ENCODE data around the gene CPT2. TPM values are rescaled to one million over a fixed set of nuclear protein-coding genes. Genes with fewer than 3 reads are reported as not detected.
A peak's percentile ranks its signal among the peaks of the same experiment; 100 is the strongest.

Gene CPT2
- total and polyA plus RNA-seq, 9 of the 15 experiments (the other 6 are each of a cell fraction or from before 2014, with no cell fraction given): 7.6 to 25.1 (median 16.8) TPM

GRCh38 chr1:53250325-53250724 is 53.7 kb downstream of the CPT2 start:
- Histone ChIP-seq H3K4me3 (no peak overlapping the region), H3K9me1 (ENCODE audit: control insufficient read depth, insufficient read depth, low read length) (peaks cover 4% of the 10 kb centered on the region), H3K4me2 (ENCODE audit: insufficient read depth, low read length) (no peak overlapping the region), H3K4me1 (replicated peaks in 1 of 2; ENCODE audit: control insufficient read depth in 2 of 2, insufficient read depth in 2 of 2, low read length in 2 of 2) (peaks cover 0 to 6% of the 10 kb centered on the region in 2 experiments; a peak in 2 of 5 replicates), H3K27ac (ENCODE audit: extremely low read depth, low read depth, low read length) (no peak overlapping the region), H2AFZ (ENCODE audit: low read depth, low read length) (no peak overlapping the region), H3K79me2 (ENCODE audit: control insufficient read depth, insufficient read depth, low read length) (no peaks in the 10 kb centered on the region), H4K20me1 (replicated peaks; ENCODE audit: control insufficient read depth, insufficient read depth, low read length) (peaks cover 7% of the 10 kb centered on the region; the same call in 1 of the 2 replicates), H3K9me3 (replicated peaks; ENCODE audit: control insufficient read depth, insufficient read depth, low read depth, low read length) (no peaks in the 10 kb centered on the region), H3K27me3 (ENCODE audit: control insufficient read depth in 2 of 2, insufficient read depth in 2 of 2, low read length in 2 of 2) (no peaks in the 10 kb centered on the region), H3K36me3 (ENCODE audit: control insufficient read depth, insufficient read depth, low read length) (peaks cover 92% of the 10 kb centered on the region), H3K9ac (ENCODE audit: insufficient read depth in 1 of 2, low read depth in 2 of 2, low read length in 2 of 2) (no peak overlapping the region)
- POLR2A ChIA-PET: interaction anchor here (0.7 to 1.6 kb wide), 2 partner anchors 12 to 1214 kb away, joined by 3 read pairs; no protein-coding TSS in a partner anchor
- no peak for DNase-seq (ENCODE audit: extremely low read depth in 1 of 4, low spot score in 3 of 4)
- WGBS (ENCODE audit: insufficient coverage, low coverage, missing lambda C conversion rate): 74% methylated on average over 3 of the region's 4 CpGs
- no TSS peak for BruUV-seq (replicated peaks)
- CTCF ChIA-PET (ENCODE audit: low intra/inter-chr PET ratio): no interaction called here
- TF ChIP-seq OTX1 (CRISPR knock-in tag; IDR thresholded peaks at IDR 0.05) (0 out of 2 replicates have a peak, but pooled peaks have one; percentile 51), HEY1 (CRISPR knock-in tag; IDR thresholded peaks at IDR 0.05; ENCODE audit: borderline replicate concordance) (no peak), THRB (CRISPR knock-in tag; conservative IDR thresholded peaks at IDR 0.05) (peak; percentile 83; the same call in 1 of the 2 replicates), ZBTB26 (CRISPR knock-in tag; IDR thresholded peaks at IDR 0.05) (0 out of 2 replicates have a peak, but pooled peaks have one; percentile 51), ELF4 (CRISPR knock-in tag; IDR thresholded peaks at IDR 0.05) (0 out of 2 replicates have a peak, but pooled peaks have one; percentile 54), RBM14 (IDR thresholded peaks at IDR 0.05; ENCODE audit: borderline replicate concordance, insufficient read depth, low read depth, low read length) (no peak), RBM25 (IDR thresholded peaks at IDR 0.05; ENCODE audit: low read depth, low read length, severe bottlenecking) (peak; percentile 47), SUPT5H (IDR thresholded peaks at IDR 0.05) (0 out of 2 replicates have a peak, but pooled peaks have one; percentile 32), RBM17 (IDR thresholded peaks at IDR 0.05; ENCODE audit: borderline replicate concordance, low read depth, low read length) (no peak)
- intact Hi-C loops (cut with micrococcal nuclease) (no loop called here), in situ Hi-C loops (cut with MboI) (no loop called here)
- ATAC-seq: no peak
- no peak for FAIRE-seq
